Caco-2 (cell line): ENCODE results near the gene GDF10. TPM values are rescaled to one million over a fixed set of nuclear protein-coding genes. Genes with fewer than 3 reads are reported as not detected.

ENCODE experiments used
- BruUV-seq: library from RNA; stranded (reverse); fragments of 400-500 nt; replicated peaks from 2 replicates; lab custom pipeline; 2021; lab: Mats Ljungman, UMichigan
- CTCF ChIA-PET: fragments of 300-600 bp; sonication (Branson Sonifier 250); formaldehyde crosslinking; loops from one replicate; lab custom pipeline; 2022; ENCODE audit warnings: antibody characterized with exemption; lab: Charles Lee
- POLR2A ChIA-PET: fragments of 300-600 bp; sonication (Branson Sonifier 250); formaldehyde crosslinking; loops from one replicate; lab custom pipeline; 2022; ENCODE audit warnings: antibody characterized with exemption; lab: Charles Lee
- DNase-seq, 2 experiments: peaks; one replicate each; pipeline versions ENCODE4 v3.0.0 to v3.0.0-alpha.2; 2020 to 2022
- H3K27me3 ChIP-seq: replicated peaks from 2 replicates; pipeline ENCODE4 v1.6.0; 2011; ENCODE audit warnings: low read length; ENCODE audit not compliant: control insufficient read depth, insufficient read depth
- H3K36me3 ChIP-seq: 2 replicates; pipeline ENCODE4 v1.5.1; 2011; ENCODE audit warnings: low read length; ENCODE audit not compliant: control insufficient read depth, insufficient read depth
- H3K4me1 ChIP-seq: fragments of 250-450 bp; sonication (Bioruptor Pico); 2 replicates; pipeline ENCODE4 v1.5.1; 2020; ENCODE audit warnings: mild to moderate bottlenecking
- H3K4me3 ChIP-seq: 2 replicates; pipeline ENCODE4 v1.5.1; 2011; ENCODE audit warnings: low read depth, mild to moderate bottlenecking, control low read depth, low read length
- H3K9me3 ChIP-seq: fragments of 250-450 bp; sonication (Bioruptor Pico); 2 replicates; pipeline ENCODE4 v1.5.1; 2020; ENCODE audit warnings: mild to moderate bottlenecking, moderate library complexity
- H3K27ac Mint-ChIP-seq: one replicate; pipeline ENCODE4 v1.8.0; 2022; ENCODE audit warnings: mixed read lengths; ENCODE audit not compliant: unreplicated experiment
- H3K27me3 Mint-ChIP-seq: one replicate; pipeline ENCODE4 v1.8.0; 2022; ENCODE audit warnings: mixed read lengths; ENCODE audit not compliant: insufficient read depth, unreplicated experiment
- H3K36me3 Mint-ChIP-seq: one replicate; pipeline ENCODE4 v1.8.0; 2022; ENCODE audit warnings: mild to moderate bottlenecking, mixed read lengths; ENCODE audit not compliant: insufficient read depth, unreplicated experiment
- H3K4me1 Mint-ChIP-seq: one replicate; pipeline ENCODE4 v1.8.0; 2022; ENCODE audit warnings: low read depth, mixed read lengths; ENCODE audit not compliant: unreplicated experiment
- H3K4me3 Mint-ChIP-seq: one replicate; pipeline ENCODE4 v1.8.0; 2022; ENCODE audit warnings: mild to moderate bottlenecking, moderate library complexity, mixed read lengths; ENCODE audit not compliant: unreplicated experiment
- H3K9me3 Mint-ChIP-seq: one replicate; pipeline ENCODE4 v1.8.0; 2022; ENCODE audit warnings: mixed read lengths; ENCODE audit not compliant: unreplicated experiment
- intact Hi-C: fragments of 100-400 bp; cut with micrococcal nuclease; formaldehyde crosslinking; loops from one replicate; pipeline ENCODE4 v1.10.0; 2022; ENCODE audit not compliant: unreplicated experiment
- total RNA-seq: library from RNA; stranded (reverse); gene quantifications from 2 replicates; pipeline ENCODE4 v1.2.3, GENCODE V29; 2022
- TF ChIP-seq, protein P1 (sequence below), 2 experiments: fragments of 200-600 bp in 1 of 2; IDR thresholded peaks; 1 replicate in 1 of 2; 2 replicates in 1 of 2; pipeline versions ENCODE4 v1.5.1 to v1.8.0; 2011 to 2022; ENCODE audit warnings: antibody characterized with exemption in 1 of 2, control low read depth in 1 of 2, inconsistent platforms in 1 of 2, low read depth in 1 of 2, low read length in 1 of 2, mild to moderate bottlenecking in 1 of 2, moderate library complexity in 1 of 2; ENCODE audit not compliant: insufficient read depth in 1 of 2, severe bottlenecking in 1 of 2, unreplicated experiment in 1 of 2

GDF10 gene
- total RNA-seq, 1 experiment from 2014 or later: not detected

DNA sequence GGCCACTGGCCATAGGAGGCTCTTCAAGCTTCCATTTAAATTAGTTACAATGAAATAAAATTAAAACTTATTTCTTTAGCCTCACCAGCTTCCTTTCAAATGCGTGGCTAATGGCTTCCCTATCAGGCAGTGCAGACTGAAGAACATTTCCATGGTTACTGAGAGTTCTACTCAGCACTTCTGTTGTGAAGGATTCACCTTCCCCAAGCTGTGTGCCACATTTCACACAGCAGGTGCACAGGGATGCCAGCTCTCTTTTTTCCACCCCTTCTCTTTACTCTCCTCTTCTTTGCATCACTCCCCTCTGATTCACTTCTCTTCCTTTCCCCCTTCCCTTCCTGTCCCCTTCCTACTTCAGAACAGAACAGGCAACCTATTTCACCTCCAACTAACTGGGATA, 23.1 kb downstream of the GDF10 start:
- no peaks in the 10 kb centered on the region for H3K4me1 ChIP-seq
- H3K27me3 ChIP-seq: no peaks in the 10 kb centered on the region
- CTCF ChIA-PET: interaction anchor here (2.5 kb wide), 1 partner anchor 11 kb away, joined by 10 read pairs; no protein-coding TSS in a partner anchor
- peaks cover 8% of the 10 kb centered on the region for H3K9me3 Mint-ChIP-seq
- intact Hi-C loops: no loop called here
- H3K27me3 Mint-ChIP-seq: peaks cover 22% of the 10 kb centered on the region
- no peak for DNase-seq
- no peak overlapping the region for H3K27ac Mint-ChIP-seq
- H3K9me3 ChIP-seq: 0 out of 2 replicates have a peak, but pooled peaks cover 3% of the 10 kb centered on the region
- no peaks in the 10 kb centered on the region for H3K36me3 ChIP-seq
- H3K4me3 ChIP-seq: no peak overlapping the region
- BruUV-seq: no TSS peak
- H3K4me1 Mint-ChIP-seq: peaks cover 6% of the 10 kb centered on the region
- H3K4me3 Mint-ChIP-seq: no peak overlapping the region
- POLR2A ChIA-PET: no interaction called here
- TF ChIP-seq, protein P1, sequence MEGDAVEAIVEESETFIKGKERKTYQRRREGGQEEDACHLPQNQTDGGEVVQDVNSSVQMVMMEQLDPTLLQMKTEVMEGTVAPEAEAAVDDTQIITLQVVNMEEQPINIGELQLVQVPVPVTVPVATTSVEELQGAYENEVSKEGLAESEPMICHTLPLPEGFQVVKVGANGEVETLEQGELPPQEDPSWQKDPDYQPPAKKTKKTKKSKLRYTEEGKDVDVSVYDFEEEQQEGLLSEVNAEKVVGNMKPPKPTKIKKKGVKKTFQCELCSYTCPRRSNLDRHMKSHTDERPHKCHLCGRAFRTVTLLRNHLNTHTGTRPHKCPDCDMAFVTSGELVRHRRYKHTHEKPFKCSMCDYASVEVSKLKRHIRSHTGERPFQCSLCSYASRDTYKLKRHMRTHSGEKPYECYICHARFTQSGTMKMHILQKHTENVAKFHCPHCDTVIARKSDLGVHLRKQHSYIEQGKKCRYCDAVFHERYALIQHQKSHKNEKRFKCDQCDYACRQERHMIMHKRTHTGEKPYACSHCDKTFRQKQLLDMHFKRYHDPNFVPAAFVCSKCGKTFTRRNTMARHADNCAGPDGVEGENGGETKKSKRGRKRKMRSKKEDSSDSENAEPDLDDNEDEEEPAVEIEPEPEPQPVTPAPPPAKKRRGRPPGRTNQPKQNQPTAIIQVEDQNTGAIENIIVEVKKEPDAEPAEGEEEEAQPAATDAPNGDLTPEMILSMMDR (IDR thresholded peaks at IDR 0.05; ENCODE audit: insufficient read depth in 1 of 2, low read depth in 1 of 2, low read length in 1 of 2, severe bottlenecking in 1 of 2, unreplicated experiment in 1 of 2): no peak
- no peaks in the 10 kb centered on the region for H3K36me3 Mint-ChIP-seq

DNA sequence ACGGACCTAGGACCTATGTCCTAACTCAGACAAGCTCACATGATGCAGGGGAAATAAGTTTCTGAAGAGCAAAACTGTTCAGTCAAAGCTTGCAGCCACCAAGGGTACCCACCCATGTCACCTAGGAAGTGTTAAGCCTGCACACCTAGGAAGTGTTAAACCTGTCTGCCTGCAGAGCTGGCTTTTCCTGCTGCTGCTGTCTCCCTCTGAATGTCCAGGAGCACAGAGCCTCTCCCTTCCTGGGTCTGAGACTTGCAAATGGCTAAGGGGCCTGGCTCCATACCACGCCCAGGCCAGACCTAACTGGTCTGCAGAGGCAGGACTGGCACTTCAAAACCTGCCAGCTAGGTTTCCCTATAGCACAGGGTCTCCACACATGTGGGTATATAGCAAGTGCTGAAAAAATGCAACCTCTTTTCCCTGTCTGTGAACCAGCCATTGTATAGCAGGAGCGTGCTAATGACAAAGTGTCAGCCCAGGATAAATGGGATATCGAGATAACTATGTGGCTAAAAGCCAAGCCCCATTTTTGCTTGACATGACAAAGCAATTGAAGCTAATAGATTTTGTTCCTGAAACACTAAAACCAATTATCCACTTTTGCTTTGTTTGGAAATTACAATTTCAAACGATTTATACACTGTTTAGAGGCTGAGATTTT, 23.8 kb downstream of the GDF10 start:
- peak in 1 of 2 experiments; percentile 37 for DNase-seq
- TF ChIP-seq, protein P1 (IDR thresholded peaks at IDR 0.05; ENCODE audit: insufficient read depth in 1 of 2, low read depth in 1 of 2, low read length in 1 of 2, severe bottlenecking in 1 of 2, unreplicated experiment in 1 of 2): no peak
- Mint-ChIP-seq H3K4me3 (no peak overlapping the region), H3K27ac (no peak overlapping the region), H3K9me3 (peaks cover 4% of the 10 kb centered on the region), H3K36me3 (no peaks in the 10 kb centered on the region), H3K27me3 (peaks cover 19% of the 10 kb centered on the region), H3K4me1 (peaks cover 2% of the 10 kb centered on the region)
- no TSS peak for BruUV-seq
- ChIA-PET POLR2A (no interaction called here), CTCF (interaction anchor here (2.5 kb wide), 1 partner anchor 12 kb away, joined by 10 read pairs; no protein-coding TSS in a partner anchor)
- intact Hi-C loops: no loop called here
- Histone ChIP-seq H3K9me3 (0 out of 2 replicates have a peak, but pooled peaks cover 3% of the 10 kb centered on the region), H3K4me1 (no peaks in the 10 kb centered on the region), H3K27me3 (no peaks in the 10 kb centered on the region), H3K4me3 (no peak overlapping the region), H3K36me3 (no peaks in the 10 kb centered on the region)

DNA sequence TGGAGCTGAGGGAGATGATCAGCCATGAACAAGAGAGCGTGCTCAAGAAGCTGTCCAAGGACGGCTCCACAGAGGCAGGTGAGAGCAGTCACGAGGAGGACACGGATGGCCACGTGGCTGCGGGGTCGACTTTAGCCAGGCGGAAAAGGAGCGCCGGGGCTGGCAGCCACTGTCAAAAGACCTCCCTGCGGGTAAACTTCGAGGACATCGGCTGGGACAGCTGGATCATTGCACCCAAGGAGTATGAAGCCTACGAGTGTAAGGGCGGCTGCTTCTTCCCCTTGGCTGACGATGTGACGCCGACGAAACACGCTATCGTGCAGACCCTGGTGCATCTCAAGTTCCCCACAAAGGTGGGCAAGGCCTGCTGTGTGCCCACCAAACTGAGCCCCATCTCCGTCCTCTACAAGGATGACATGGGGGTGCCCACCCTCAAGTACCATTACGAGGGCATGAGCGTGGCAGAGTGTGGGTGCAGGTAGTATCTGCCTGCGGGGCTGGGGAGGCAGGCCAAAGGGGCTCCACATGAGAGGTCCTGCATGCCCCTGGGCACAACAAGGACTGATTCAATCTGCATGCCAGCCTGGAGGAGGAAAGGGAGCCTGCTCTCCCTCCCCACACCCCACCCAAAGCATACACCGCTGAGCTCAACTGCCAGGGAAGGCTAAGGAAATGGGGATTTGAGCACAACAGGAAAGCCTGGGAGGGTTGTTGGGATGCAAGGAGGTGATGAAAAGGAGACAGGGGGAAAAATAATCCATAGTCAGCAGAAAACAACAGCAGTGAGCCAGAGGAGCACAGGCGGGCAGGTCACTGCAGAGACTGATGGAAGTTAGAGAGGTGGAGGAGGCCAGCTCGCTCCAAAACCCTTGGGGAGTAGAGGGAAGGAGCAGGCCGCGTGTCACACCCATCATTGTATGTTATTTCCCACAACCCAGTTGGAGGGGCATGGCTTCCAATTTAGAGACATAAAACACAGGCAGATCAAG, 25.6 kb downstream of the GDF10 start:
- H3K27ac Mint-ChIP-seq: no peak overlapping the region
- Histone ChIP-seq H3K36me3 (no peaks in the 10 kb centered on the region), H3K4me1 (no peaks in the 10 kb centered on the region), H3K4me3 (no peak overlapping the region), H3K9me3 (0 out of 2 replicates have a peak, but pooled peaks cover under 1% of the 10 kb centered on the region), H3K27me3 (no peaks in the 10 kb centered on the region)
- H3K9me3 Mint-ChIP-seq: no peaks in the 10 kb centered on the region
- peak in 1 of 2 experiments; percentile 29 for DNase-seq
- peaks cover 19% of the 10 kb centered on the region for H3K27me3 Mint-ChIP-seq
- BruUV-seq: no TSS peak
- CTCF ChIA-PET: interaction anchor here (1.6 kb wide), 1 partner anchor 278 kb away, joined by 4 read pairs; no protein-coding TSS in a partner anchor
- POLR2A ChIA-PET: no interaction called here
- TF ChIP-seq, protein P1 (IDR thresholded peaks at IDR 0.05; ENCODE audit: insufficient read depth in 1 of 2, low read depth in 1 of 2, low read length in 1 of 2, severe bottlenecking in 1 of 2, unreplicated experiment in 1 of 2): no peak
- no peaks in the 10 kb centered on the region for H3K36me3 Mint-ChIP-seq
- no peak overlapping the region for H3K4me3 Mint-ChIP-seq
- H3K4me1 Mint-ChIP-seq: no peaks in the 10 kb centered on the region
- intact Hi-C loops: no loop called here
